Liver (tissue), 9 donors: ENCODE measurements around the gene ANKRD35. TPM values are rescaled to one million over a fixed set of nuclear protein-coding genes. Genes with fewer than 3 reads are reported as not detected.

Experiments used
- DNase-seq: peaks from one replicate; pipeline ENCODE4 v3.0.0-alpha.2; 2017; ENCODE audit warnings: low spot score
- H3K27ac ChIP-seq, 2 donors: one replicate each; pipeline ENCODE4 v1.7.0; 2013; ENCODE audit warnings: inconsistent platforms in 2 of 2, low read length in 2 of 2, control low read depth in 1 of 2, low read depth in 1 of 2, mild to moderate bottlenecking in 1 of 2
- H3K27me3 ChIP-seq, 4 donors: one replicate each; pipeline versions ENCODE4 v1.6.1 to v1.7.0; 2013; ENCODE audit warnings: low read length in 3 of 4, inconsistent platforms in 1 of 4, mild to moderate bottlenecking in 1 of 4, moderate library complexity in 1 of 4; ENCODE audit not compliant: control insufficient read depth in 4 of 4, insufficient read depth in 4 of 4
- H3K36me3 ChIP-seq, 4 donors: one replicate each; pipeline versions ENCODE4 v1.6.1 to v1.7.0; 2013; ENCODE audit warnings: low read length in 3 of 4, mild to moderate bottlenecking in 3 of 4, low read depth in 1 of 4, moderate library complexity in 1 of 4; ENCODE audit not compliant: control insufficient read depth in 4 of 4, insufficient read depth in 3 of 4
- H3K4me1 ChIP-seq, 4 donors: one replicate each; pipeline versions ENCODE4 v1.6.1 to v1.7.0; 2013; ENCODE audit warnings: low read length in 3 of 4, mild to moderate bottlenecking in 3 of 4, moderate library complexity in 1 of 4; ENCODE audit not compliant: control insufficient read depth in 4 of 4, insufficient read depth in 4 of 4
- H3K4me3 ChIP-seq, 3 donors: one replicate each; pipeline versions ENCODE4 v1.6.1 to v1.7.0; 2013; ENCODE audit warnings: low read length in 3 of 3, control low read depth in 1 of 3, low read depth in 1 of 3, mild to moderate bottlenecking in 1 of 3
- H3K9ac ChIP-seq, 2 donors: one replicate each; pipeline ENCODE4 v1.7.0; 2013; ENCODE audit warnings: low read length in 2 of 2, mild to moderate bottlenecking in 2 of 2, moderate library complexity in 2 of 2, control low read depth in 1 of 2, low read depth in 1 of 2
- H3K9me3 ChIP-seq, 4 donors: one replicate each; pipeline versions ENCODE4 v1.6.1 to v1.7.0; 2013; ENCODE audit warnings: low read length in 3 of 4; ENCODE audit not compliant: control insufficient read depth in 4 of 4
- ATF3 ChIP-seq: IDR thresholded peaks from 2 replicates; pipeline ENCODE4 v1.6.1; 2016; ENCODE audit warnings: antibody characterized with exemption
- CTCF ChIP-seq: fragments of 150-350 bp; IDR thresholded peaks from 2 replicates; pipeline ENCODE4 v1.5.1; 2017; ENCODE audit warnings: improper control_type of control experiment, low read depth, low read length; ENCODE audit not compliant: missing input control
- EGR1 ChIP-seq, 2 donors: IDR thresholded peaks; 2 replicates each; pipeline ENCODE4 v1.6.1; 2016 to 2018; ENCODE audit warnings: antibody characterized with exemption in 2 of 2, low read depth in 2 of 2
- FOXA1 ChIP-seq: IDR thresholded peaks from 2 replicates; pipeline ENCODE4 v1.6.1; 2016; ENCODE audit warnings: antibody characterized with exemption
- FOXA2 ChIP-seq: IDR thresholded peaks from 2 replicates; pipeline ENCODE4 v1.6.1; 2016; ENCODE audit warnings: antibody characterized with exemption
- GABPA ChIP-seq, 2 donors: IDR thresholded peaks in 1 of 2; conservative IDR thresholded peaks in 1 of 2; 2 replicates each; pipeline ENCODE4 v1.6.1; 2016; ENCODE audit warnings: antibody characterized with exemption in 2 of 2, mild to moderate bottlenecking in 1 of 2, moderate library complexity in 1 of 2
- HNF4A ChIP-seq, 2 donors: conservative IDR thresholded peaks; 2 replicates each; pipeline ENCODE4 v1.6.1; 2016; ENCODE audit warnings: antibody characterized with exemption in 2 of 2, mild to moderate bottlenecking in 2 of 2
- HNF4G ChIP-seq: IDR thresholded peaks from 2 replicates; pipeline ENCODE4 v1.6.1; 2016; ENCODE audit warnings: antibody characterized with exemption
- JUND ChIP-seq, 2 donors: IDR thresholded peaks; 2 replicates each; pipeline ENCODE4 v1.6.1; 2016; ENCODE audit warnings: antibody characterized with exemption in 2 of 2
- MAX ChIP-seq: IDR thresholded peaks from 2 replicates; pipeline ENCODE4 v1.6.1; 2016; ENCODE audit warnings: antibody characterized with exemption
- NR2F2 ChIP-seq: IDR thresholded peaks from 2 replicates; pipeline ENCODE4 v1.6.1; 2016; ENCODE audit warnings: antibody characterized with exemption
- RAD21 ChIP-seq, 2 donors: IDR thresholded peaks; 2 replicates each; pipeline ENCODE4 v1.6.1; 2016; ENCODE audit warnings: antibody characterized with exemption in 2 of 2, mild to moderate bottlenecking in 2 of 2
- RXRA ChIP-seq, 2 donors: IDR thresholded peaks; 2 replicates each; pipeline ENCODE4 v1.6.1; 2017 to 2018; ENCODE audit warnings: antibody characterized with exemption in 2 of 2, mild to moderate bottlenecking in 1 of 2
- SP1 ChIP-seq: IDR thresholded peaks from 2 replicates; pipeline ENCODE4 v1.6.1; 2018; ENCODE audit warnings: antibody characterized with exemption, mild to moderate bottlenecking
- TAF1 ChIP-seq: conservative IDR thresholded peaks from 2 replicates; pipeline ENCODE4 v1.6.1; 2016; ENCODE audit warnings: antibody characterized with exemption, mild to moderate bottlenecking
- YY1 ChIP-seq: IDR thresholded peaks from 2 replicates; pipeline ENCODE4 v1.6.1; 2016; ENCODE audit warnings: antibody characterized with exemption, mild to moderate bottlenecking
- ZBTB33 ChIP-seq: IDR thresholded peaks from 2 replicates; pipeline ENCODE4 v1.6.1; 2016; ENCODE audit warnings: antibody characterized with exemption
- WGBS: extraction: QIAGEN DNeasy Blood & Tissue Kit; methylation state at CpG from one replicate; pipeline ENCODE4 v1.1.7; 2013; 5-methylcytosine and 5-hydroxymethylcytosine counted together
- polyA plus RNA-seq, 2 donors: library from polyadenylated mRNA; stranded (reverse) in 1 of 2; unstranded in 1 of 2; fragments of 200-250 nt in 1 of 2; fragments of >200 nt in 1 of 2; fragmentation: Nextera tagmentation in 1 of 2; extraction: Ambion mirVana in 1 of 2; gene quantifications; one replicate each; pipeline versions ENCODE4 v1.2.1 to v1.2.3, GENCODE V29; 2013 to 2015
- total RNA-seq, 2 donors: library from RNA; depleted of rRNA; stranded (reverse); fragments of >200 nt; gene quantifications; one replicate each; pipeline ENCODE4 v1.2.3, GENCODE V29; 2014
- donor health status: healthy.
- donor health status: healthy.
- donor health status: healthy.
- donor health status: healthy.
- donor health status: healthy.

The ANKRD35 gene
- total and polyA plus RNA-seq, 4 donors: 0.05 to 1.9 (median 1.4) TPM

- Histone ChIP-seq H3K9ac (peak within 1 kb of the TSS in 1 of 2 donors; percentile 5), H3K36me3 (peaks cover 10 to 40% (median 32%) of the 10 kb centered on the region in 4 donors), H3K4me1 (peaks cover 5 to 13% (median 11%) of the 10 kb centered on the region in 4 donors), H3K27ac (peak within 1 kb of the TSS in 1 of 2 donors; percentile 1), H3K27me3 (no peaks in the 10 kb centered on the region), H3K4me3 (peak within 1 kb of the TSS in 2 of 3 donors; percentile 29 to 63), H3K9me3 (no peaks in the 10 kb centered on the region)
- TF ChIP-seq YY1 (peak; percentile 84), RAD21 (IDR thresholded peaks at IDR 0.05) (peak; percentile 74 to 84), EGR1 (IDR thresholded peaks at IDR 0.05; ENCODE audit: low read depth in 2 of 2) (no peak), CTCF (peak; percentile 77), GABPA (IDR thresholded peaks at IDR 0.05 in 1 of 2, conservative IDR thresholded peaks at IDR 0.05 in 1 of 2) (no peak), RXRA (IDR thresholded peaks at IDR 0.05) (peak; percentile 16 to 18)
- DNase-seq: peak; percentile 85
- WGBS: 2% methylated on average over 50 of the region's 50 CpGs
Observed at GRCh38 chr1:145845514-145846161, 40.0 kb downstream of the ANKRD35 start, which contains the start of gene NUDT17. Gene NUDT17 (plus strand): TSS chr1:145845630. CDS start chr1:145845641, 11 bp downstream.

- Histone ChIP-seq H3K4me3 (peak overlapping the region in 2 of 3 donors; percentile 29 to 63), H3K36me3 (peaks cover 10 to 40% (median 30%) of the 10 kb centered on the region in 4 donors), H3K27ac (no peak overlapping the region), H3K4me1 (peaks cover 5 to 13% (median 11%) of the 10 kb centered on the region in 4 donors), H3K9ac (peak overlapping the region in 1 of 2 donors; percentile 5), H3K9me3 (no peaks in the 10 kb centered on the region), H3K27me3 (no peaks in the 10 kb centered on the region)
- TF ChIP-seq SP1 (no peak), HNF4A (conservative IDR thresholded peaks at IDR 0.05) (no peak), MAX (no peak), EGR1 (IDR thresholded peaks at IDR 0.05; ENCODE audit: low read depth in 2 of 2) (no peak), JUND (IDR thresholded peaks at IDR 0.05) (no peak), NR2F2 (no peak), ZBTB33 (no peak), HNF4G (no peak), ATF3 (no peak), TAF1 (no peak), YY1 (no peak), FOXA1 (no peak), CTCF (no peak), RAD21 (IDR thresholded peaks at IDR 0.05) (no peak), FOXA2 (no peak)
- WGBS: 10% methylated on average over 4 of the region's 4 CpGs
- no peak for DNase-seq
Observed at GRCh38 chr1:145845144-145845513, 40.5 kb downstream of the ANKRD35 start.
